Esophagus mucosa (tissue), 1 donor: ENCODE measurements around the gene CD151. TPM values are rescaled to one million over a fixed set of nuclear protein-coding genes. Genes with fewer than 3 reads are reported as not detected.
A peak's percentile ranks its signal among the peaks of the same experiment; 100 is the strongest.

Experiments used
- ATAC-seq: fragments of 200-7000 bp; cut with Tn5 transposase; one replicate; pipeline ENCODE4 v1.9.1; 2020
- total RNA-seq: library from RNA; stranded (reverse); gene quantifications from one replicate; pipeline ENCODE4 v1.2.4, GENCODE V29; 2023
- donor health status: DM: yes; HTN: yes; CAD: no.

The CD151 gene
- total RNA-seq, 1 donor from 2014 or later: 109 TPM

DNA sequence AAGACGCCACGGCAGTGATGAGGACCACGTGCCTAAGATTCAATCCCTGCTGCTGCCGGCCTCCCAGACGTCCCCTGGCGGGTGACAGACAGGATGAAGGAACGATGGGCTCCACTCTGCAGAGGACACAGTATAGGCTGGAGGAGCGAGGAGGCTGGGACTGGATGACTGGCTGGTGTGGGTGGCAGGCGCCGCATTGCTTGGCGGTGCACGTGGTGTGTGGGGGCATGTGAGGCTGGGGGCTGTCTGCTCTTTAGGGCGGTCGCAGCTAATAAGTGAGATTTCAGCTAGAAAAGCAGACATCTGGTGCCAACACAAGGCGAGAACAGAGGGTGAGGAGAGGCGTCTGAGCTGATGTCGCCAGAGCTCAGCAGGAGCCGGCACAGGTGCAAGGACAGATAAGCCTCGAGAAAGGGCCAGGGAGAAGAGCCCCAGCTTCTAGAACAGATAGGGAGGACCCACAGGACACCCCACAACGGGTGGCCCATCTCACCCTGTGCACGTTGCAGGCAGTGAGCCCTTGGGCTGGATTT, 43.1 kb downstream of the CD151 start:
- ATAC-seq: peak; percentile 9

DNA sequence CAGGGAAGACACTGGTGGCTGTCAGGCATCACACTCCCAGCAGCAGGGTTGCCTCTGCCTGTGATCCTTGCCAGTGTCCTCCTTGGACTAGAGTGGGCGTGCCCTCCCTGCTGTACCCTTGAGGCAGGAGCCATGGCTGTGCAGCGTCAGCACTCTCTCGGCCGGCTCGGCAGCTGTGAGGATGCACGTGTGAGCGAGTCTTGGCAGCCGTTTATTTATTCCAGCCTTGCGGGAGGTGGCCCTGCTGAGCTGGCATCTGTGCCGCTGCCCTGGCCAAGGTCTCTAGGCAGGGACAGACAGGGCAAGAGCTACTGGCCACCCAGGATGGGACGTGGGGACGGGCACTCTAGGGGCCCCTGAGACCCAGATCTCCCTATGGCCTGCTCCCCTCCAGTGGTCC, 43.8 kb downstream of the CD151 start:
- ATAC-seq: peak; percentile 82

DNA sequence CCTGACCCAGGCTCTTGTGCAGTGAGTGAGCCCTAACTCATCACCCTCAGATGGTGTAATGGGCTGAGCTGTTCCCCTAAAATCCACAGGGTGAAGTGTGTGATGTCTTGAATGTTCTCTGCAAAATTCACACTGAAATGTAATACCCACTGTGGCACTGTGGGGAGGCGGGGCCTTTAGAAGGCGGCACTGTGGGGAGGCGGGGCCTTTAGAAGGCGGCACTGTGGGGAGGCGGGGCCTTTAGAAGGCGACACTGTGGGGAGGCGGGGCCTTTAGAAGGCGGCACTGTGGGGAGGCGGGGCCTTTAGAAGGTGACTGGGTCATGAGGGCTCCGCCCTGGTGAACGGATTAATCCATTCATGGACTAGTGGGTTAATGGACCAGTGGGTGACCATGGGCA, 44.8 kb downstream of the CD151 start:
- peak; percentile 11 for ATAC-seq

DNA sequence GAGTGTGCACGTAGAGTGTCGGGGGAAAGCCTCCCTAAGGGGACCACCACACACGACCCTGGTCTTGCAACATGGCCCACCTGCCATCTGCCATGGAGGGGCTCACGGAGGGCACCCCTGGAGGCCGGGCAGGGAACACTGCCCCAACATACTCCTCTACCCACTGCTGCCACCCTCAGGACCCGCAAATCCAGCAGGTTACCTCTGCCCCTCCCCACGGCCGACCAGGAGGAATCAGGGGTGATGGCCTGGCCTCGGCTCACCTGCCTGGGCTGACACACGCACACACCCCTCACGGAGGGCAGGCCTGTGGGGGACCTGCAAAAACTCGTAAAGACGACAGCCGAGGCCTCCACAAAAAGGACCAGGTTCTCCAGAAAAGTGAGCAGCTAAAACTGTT, 47.7 kb downstream of the CD151 start:
- no peak for ATAC-seq

DNA sequence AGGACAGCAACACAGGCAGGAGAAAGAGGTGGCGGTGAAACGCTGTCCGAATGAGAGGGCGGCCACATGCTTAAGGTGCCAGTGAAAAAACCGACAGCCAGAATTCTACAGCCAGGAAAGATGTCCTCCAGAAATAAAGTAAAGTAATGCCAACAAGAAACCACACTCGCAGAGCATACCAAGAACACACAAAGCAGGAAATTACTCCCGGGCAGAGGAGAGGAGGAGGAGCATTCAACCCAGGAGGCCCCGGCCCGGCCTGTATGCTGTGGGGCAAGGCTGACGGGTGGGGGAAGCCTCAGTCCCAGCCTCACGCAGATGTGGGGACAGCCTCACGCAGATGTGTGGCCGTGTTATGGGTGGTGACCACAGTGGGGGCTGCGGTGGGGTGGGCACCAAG, 49.8 kb downstream of the CD151 start:
- ATAC-seq: peak; percentile 13

DNA sequence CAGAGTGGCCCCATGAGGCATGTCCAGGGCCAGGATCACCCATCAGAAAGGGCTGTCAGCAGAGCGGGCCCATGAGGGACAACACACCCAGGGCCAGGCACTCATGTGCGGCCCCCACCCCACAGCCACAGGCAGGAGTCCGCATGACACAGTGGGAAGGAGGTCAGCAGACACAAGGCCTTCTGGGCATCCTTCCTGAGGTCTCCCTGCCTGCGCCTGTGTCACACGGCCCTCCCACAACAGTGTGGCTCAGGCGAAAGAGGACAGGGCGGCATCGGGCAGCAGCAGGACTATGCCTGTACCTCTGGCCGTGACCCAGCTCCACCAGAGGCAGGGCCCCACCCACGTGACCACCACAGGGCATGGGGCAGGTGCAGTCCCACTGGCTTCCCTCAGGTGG, 50.8 kb downstream of the CD151 start:
- peak; percentile 9 for ATAC-seq

DNA sequence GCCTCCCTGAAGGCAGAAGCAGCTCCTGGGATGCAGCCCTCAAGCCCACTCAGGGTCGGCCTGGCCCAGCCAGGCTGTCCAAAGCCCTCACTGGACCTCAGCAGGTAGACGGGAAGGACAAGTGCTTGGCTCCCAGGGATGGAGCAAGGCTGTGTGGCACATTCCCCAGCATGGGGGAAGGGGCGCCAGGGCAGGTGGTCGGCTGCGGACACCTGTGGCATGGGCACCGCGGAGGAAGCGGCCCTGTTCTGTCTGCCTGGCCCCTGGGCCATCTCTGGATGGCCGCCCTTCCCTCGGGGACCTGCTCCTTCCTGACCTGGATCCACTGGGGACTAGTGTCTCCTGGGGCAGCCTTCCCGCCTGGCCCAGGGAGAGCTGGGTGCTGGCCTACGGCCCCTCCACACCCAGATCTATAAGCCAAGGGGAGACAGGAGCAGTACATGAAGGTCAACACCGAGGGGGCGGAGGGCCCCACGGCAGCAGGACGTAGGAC, 51.9 kb downstream of the CD151 start:
- no peak for ATAC-seq

DNA sequence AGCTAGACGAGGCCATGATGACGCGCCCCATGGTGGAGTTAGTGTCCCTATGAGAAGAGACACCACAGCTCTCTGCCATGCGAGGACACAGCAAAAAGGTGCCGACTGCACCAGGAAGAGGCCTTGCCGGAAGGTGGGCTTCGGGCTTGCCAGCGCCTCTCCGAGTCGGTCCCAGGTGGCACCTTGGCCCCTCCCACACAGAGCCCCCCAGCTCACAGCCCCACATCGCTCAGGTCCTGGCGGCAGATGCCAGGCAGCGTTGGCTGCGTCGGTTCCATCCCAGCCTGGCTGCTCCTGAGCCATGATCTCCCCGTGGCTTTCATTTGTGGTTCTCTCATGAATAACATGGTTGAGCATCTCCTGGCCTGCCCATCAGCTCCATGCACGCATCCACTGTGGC, 53.8 kb downstream of the CD151 start:
- no peak for ATAC-seq

DNA sequence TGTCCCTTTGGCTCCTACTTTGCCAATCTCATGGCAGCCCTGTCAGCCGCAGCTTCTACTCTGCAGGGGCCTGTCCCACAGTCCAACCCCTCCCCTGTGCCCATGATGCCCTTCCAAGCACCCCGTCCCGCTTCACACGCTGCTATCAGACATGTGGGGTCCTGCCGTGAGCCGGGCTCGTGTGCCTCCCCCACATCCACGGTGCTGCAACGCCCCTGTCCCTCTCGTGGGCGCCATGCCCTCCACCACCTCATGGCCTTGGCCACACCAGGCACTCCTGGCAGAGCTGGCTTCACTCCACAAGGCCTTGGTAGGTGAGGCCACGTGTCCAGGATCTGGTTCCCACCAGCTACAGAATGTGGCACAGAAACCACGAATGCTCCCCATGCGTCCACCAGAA, 54.8 kb downstream of the CD151 start:
- no peak for ATAC-seq

Other genes with a start within 250 kb of the CD151 start
- 19.5 TPM for gene IRF7, start 217.0 kb upstream of the CD151 start, total RNA-seq
- gene CDHR5, start 208.0 kb upstream of the CD151 start, total RNA-seq: not detected
- not detected for gene SCT, start 205.8 kb upstream of the CD151 start, total RNA-seq
- 0.16 TPM for gene DRD4, start 195.7 kb upstream of the CD151 start, total RNA-seq
- gene DEAF1, start 137.7 kb upstream of the CD151 start, total RNA-seq: 23.8 TPM
- gene TMEM80, start 137.1 kb upstream of the CD151 start, total RNA-seq: 15.7 TPM
- gene EPS8L2, start 126.7 kb upstream of the CD151 start, total RNA-seq: 259 TPM
- gene TALDO1, start 85.5 kb upstream of the CD151 start, total RNA-seq: 263 TPM
- gene GATD1, start 55.5 kb upstream of the CD151 start, total RNA-seq: 38.4 TPM
- not detected for gene CEND1, start 42.9 kb upstream of the CD151 start, total RNA-seq
- 11.0 TPM for gene SLC25A22, start 34.7 kb upstream of the CD151 start, total RNA-seq
- gene PIDD1, start 27.7 kb upstream of the CD151 start, total RNA-seq: 7.6 TPM
- 2,043 TPM for gene RPLP2, start 23.0 kb upstream of the CD151 start, total RNA-seq
- gene PNPLA2, start 14.0 kb upstream of the CD151 start, total RNA-seq: 24.5 TPM
- 3.3 TPM for gene CRACR2B, start 5.0 kb upstream of the CD151 start, total RNA-seq
- gene POLR2L, start 9.6 kb downstream of the CD151 start, total RNA-seq: 177 TPM
- gene TSPAN4, start 9.9 kb downstream of the CD151 start, total RNA-seq: 8.4 TPM
- gene CHID1, start 77.9 kb downstream of the CD151 start, total RNA-seq: 56.6 TPM
- 34.9 TPM for gene AP2A2, start 92.9 kb downstream of the CD151 start, total RNA-seq
- not detected for gene MUC6, start 203.8 kb downstream of the CD151 start, total RNA-seq
- gene MUC2, start 241.9 kb downstream of the CD151 start, total RNA-seq: 0.08 TPM